Thyroid gland (tissue), 4 donors: ENCODE results near the gene ACAD11. TPM values are rescaled to one million over a fixed set of nuclear protein-coding genes. Genes with fewer than 3 reads are reported as not detected.

Experiments
- DNase-seq, 2 donors: peaks; one replicate each; pipeline ENCODE4 v3.0.0-alpha.2; 2019
- H3K27ac ChIP-seq, 3 donors: fragments of 200-600 bp; sonication (generic); 1 replicate in 2 of 3; 2 replicates in 1 of 3; pipeline ENCODE4 v1.5.1; 2016 to 2019; ENCODE audit warnings: mild to moderate bottlenecking in 1 of 3, moderate library complexity in 1 of 3
- H3K27me3 ChIP-seq: fragments of 200-600 bp; sonication (generic); one replicate; pipeline ENCODE4 v1.5.1; 2019
- H3K36me3 ChIP-seq, 2 donors: fragments of 200-600 bp; sonication (generic); one replicate each; pipeline ENCODE4 v1.5.1; 2016 to 2019
- H3K4me1 ChIP-seq, 2 donors: fragments of 200-600 bp; sonication (generic); one replicate each; pipeline ENCODE4 v1.5.1; 2017 to 2019
- H3K4me3 ChIP-seq, 3 donors: fragments of 200-600 bp; sonication (generic); replicated peaks in 1 of 3; 1 replicate in 2 of 3; 2 replicates in 1 of 3; pipeline ENCODE4 v1.5.1; 2016; ENCODE audit warnings: mild to moderate bottlenecking in 1 of 3
- H3K9me3 ChIP-seq: fragments of 200-600 bp; sonication (generic); one replicate; pipeline ENCODE4 v1.5.1; 2017
- CTCF ChIP-seq, 6 experiments: fragments of 200-600 bp in 3 of 6; fragments of 450-650 bp in 3 of 6; sonication (generic) in 3 of 6; IDR thresholded peaks; one replicate each; pipeline ENCODE4 v1.5.1; 2016 to 2019; ENCODE audit warnings: antibody characterized with exemption in 6 of 6, mild to moderate bottlenecking in 2 of 6, inconsistent platforms in 1 of 6, moderate library complexity in 1 of 6
- POLR2A ChIP-seq, 2 donors: fragments of 450-650 bp; IDR thresholded peaks; one replicate each; pipeline ENCODE4 v1.6.1; 2017; ENCODE audit warnings: antibody characterized with exemption in 2 of 2, mild to moderate bottlenecking in 2 of 2, moderate library complexity in 1 of 2
- WGBS, 2 donors: methylation state at CpG; one replicate each; pipeline ENCODE4 v1.1.5; 2017; 5-methylcytosine and 5-hydroxymethylcytosine counted together
- intact Hi-C: fragments of 100-400 bp; cut with DNase I; formaldehyde crosslinking; loops from one replicate; pipeline ENCODE4 v1.15.1; 2023
- total RNA-seq, 4 donors: library from RNA; depleted of rRNA; stranded (reverse); fragments of >200 nt; gene quantifications; one replicate each; pipeline ENCODE4 v1.2.3, GENCODE V29; 2016

The ACAD11 gene
- total RNA-seq, 4 donors from 2014 or later, result 34.9 to 42.6 (median 42.3) TPM

GRCh38 chr3:132538072-132538471, 121.5 kb downstream of the ACAD11 start:
- Histone ChIP-seq H3K36me3 (peaks cover 0 to 3% of the 10 kb centered on the region in 2 donors), H3K4me1 (peaks cover 18 to 31% of the 10 kb centered on the region in 2 donors), H3K27me3 (no peaks in the 10 kb centered on the region), H3K9me3 (no peaks in the 10 kb centered on the region), H3K4me3 (no peak overlapping the region), H3K27ac (peak overlapping the region in 1 of 3 donors; percentile 14)
- TF ChIP-seq POLR2A (IDR thresholded peaks at IDR 0.05), result no peak
- no peak for TF ChIP-seq CTCF (IDR thresholded peaks at IDR 0.05)
- peak; percentile 29 to 48 for DNase-seq
- 19 to 47% methylated on average over 5 of the region's 5 CpGs for WGBS, 2 donors
- intact Hi-C loops, result loop anchor here (5.0 kb wide), 1 partner anchor 104 kb away; no protein-coding TSS in a partner anchor

- Histone ChIP-seq H3K4me1 (peaks cover 18 to 31% of the 10 kb centered on the region in 2 donors), H3K36me3 (peaks cover 0 to 3% of the 10 kb centered on the region in 2 donors), H3K27me3 (no peaks in the 10 kb centered on the region), H3K27ac (peak overlapping the region in 2 of 3 donors; percentile 26 to 31), H3K9me3 (no peaks in the 10 kb centered on the region), H3K4me3 (no peak overlapping the region)
- no peak for DNase-seq
- intact Hi-C loops, result loop anchor here (5.0 kb wide), 1 partner anchor 105 kb away; no protein-coding TSS in a partner anchor
- 84 to 88% methylated on average over 1 of the region's 1 CpG for WGBS, 2 donors
- TF ChIP-seq POLR2A (IDR thresholded peaks at IDR 0.05) (no peak), CTCF (IDR thresholded peaks at IDR 0.05) (no peak)
Observed at GRCh38 chr3:132537297-132537696, 122.3 kb downstream of the ACAD11 start.

GRCh38 chr3:132536442-132537153, 123.0 kb downstream of the ACAD11 start:
- H3K27me3 ChIP-seq, result no peaks in the 10 kb centered on the region
- no peak overlapping the region for H3K4me3 ChIP-seq
- DNase-seq, result no peak
- peaks cover 0 to 3% of the 10 kb centered on the region in 2 donors for H3K36me3 ChIP-seq
- H3K9me3 ChIP-seq, result no peaks in the 10 kb centered on the region
- intact Hi-C loops, result loop anchor here (5.0 kb wide), 1 partner anchor 106 kb away; no protein-coding TSS in a partner anchor
- H3K27ac ChIP-seq, result peak overlapping the region in 2 of 3 donors; percentile 0 to 31
- WGBS, 2 donors, result 79 to 88% methylated on average over 3 of the region's 3 CpGs
- H3K4me1 ChIP-seq, result peaks cover 18 to 29% of the 10 kb centered on the region in 2 donors
- no peak for TF ChIP-seq CTCF (IDR thresholded peaks at IDR 0.05)
- TF ChIP-seq POLR2A (IDR thresholded peaks at IDR 0.05), result no peak

GRCh38 chr3:132535575-132536441, 123.8 kb downstream of the ACAD11 start:
- intact Hi-C loops, result loop anchor here (5.0 kb wide), 1 partner anchor 106 kb away; no protein-coding TSS in a partner anchor
- DNase-seq, result peak; percentile 63 to 77
- 58 to 64% methylated on average over 7 of the region's 7 CpGs for WGBS, 2 donors
- TF ChIP-seq POLR2A (IDR thresholded peaks at IDR 0.05) (no peak), CTCF (IDR thresholded peaks at IDR 0.05) (peak; percentile 35 to 79 (median 58))
- H3K36me3 ChIP-seq, result peaks cover 0 to 8% of the 10 kb centered on the region in 2 donors
- no peak overlapping the region for H3K4me3 ChIP-seq
- H3K27ac ChIP-seq, result peak overlapping the region in 2 of 3 donors; percentile 0 to 31
- H3K4me1 ChIP-seq, result peaks cover 18 to 22% of the 10 kb centered on the region in 2 donors
- H3K27me3 ChIP-seq, result no peaks in the 10 kb centered on the region
- no peaks in the 10 kb centered on the region for H3K9me3 ChIP-seq
